Fibroblast of the aortic adventitia (primary cell): Measurements from ENCODE around the gene SMIM36. TPM values are rescaled to one million over a fixed set of nuclear protein-coding genes. Genes with fewer than 3 reads are reported as not detected.
"Not testable (repeated sequence)": the region's sequence is repeated elsewhere in the genome, so short reads cannot be mapped to it uniquely, and the experiment has no call there.

Source experiments
- DNase-seq: peaks from one replicate; pipeline ENCODE4 v3.0.0-alpha.2; 2010; ENCODE audit warnings: low read depth
- H3K4me3 ChIP-seq: 2 replicates; pipeline ENCODE4 v1.5.1; 2011; ENCODE audit warnings: low read depth, mild to moderate bottlenecking, control low read depth, low read length, moderate library complexity
- CTCF ChIP-seq: IDR thresholded peaks from 2 replicates; pipeline ENCODE4 v1.5.1; 2011; ENCODE audit warnings: mild to moderate bottlenecking, low read length, control low read depth, inconsistent platforms; ENCODE audit not compliant: insufficient read depth
- total RNA-seq: library from RNA; depleted of rRNA; stranded (reverse); fragments of >200 nt; gene quantifications from 2 replicates; pipeline ENCODE4 v1.2.3, GENCODE V29; 2012; ENCODE audit warnings: low replicate concordance

The SMIM36 gene
- total RNA-seq, 1 donor: not detected

- no peak for TF ChIP-seq CTCF
- DNase-seq: peak; percentile 94
- no peak overlapping the region for H3K4me3 ChIP-seq
Measured at GRCh38 chr17:55433629-55434422, 77.4 kb downstream of the SMIM36 start.

DNA sequence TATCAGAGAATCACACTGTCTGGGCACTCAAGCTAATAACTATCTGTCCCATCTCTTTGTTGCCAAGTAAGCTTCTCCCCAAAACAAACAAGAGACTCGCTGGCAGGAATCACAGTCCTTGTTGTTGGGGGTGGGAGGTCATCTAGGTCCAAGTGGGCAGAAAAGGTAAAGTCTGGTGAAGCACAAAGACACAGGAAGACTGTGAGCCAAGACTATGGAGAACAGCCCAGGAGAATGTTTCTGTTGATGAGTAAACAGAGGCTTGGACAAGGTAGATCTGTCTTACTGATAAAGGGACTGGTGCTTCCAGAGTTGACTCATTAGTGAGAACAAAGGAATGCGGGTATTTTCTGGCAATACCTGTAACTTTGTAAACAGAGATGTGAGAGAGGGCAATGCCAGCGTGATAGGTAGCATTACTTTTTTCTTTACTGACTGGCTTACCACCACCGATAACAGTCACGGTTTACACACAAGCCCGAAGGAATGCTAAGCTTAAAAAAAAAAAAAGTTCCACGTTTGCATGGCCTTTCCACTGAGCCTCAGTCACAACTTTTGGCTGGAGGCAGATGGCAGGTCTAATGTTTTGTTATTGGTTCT, 78.1 kb downstream of the SMIM36 start:
- H3K4me3 ChIP-seq: no peak overlapping the region
- no peak for TF ChIP-seq CTCF
- DNase-seq: no peak

- H3K4me3 ChIP-seq: no peak overlapping the region
- TF ChIP-seq CTCF: no peak
- DNase-seq: peak; percentile 51
Measured at GRCh38 chr17:55432358-55433028, 78.8 kb downstream of the SMIM36 start.

DNA sequence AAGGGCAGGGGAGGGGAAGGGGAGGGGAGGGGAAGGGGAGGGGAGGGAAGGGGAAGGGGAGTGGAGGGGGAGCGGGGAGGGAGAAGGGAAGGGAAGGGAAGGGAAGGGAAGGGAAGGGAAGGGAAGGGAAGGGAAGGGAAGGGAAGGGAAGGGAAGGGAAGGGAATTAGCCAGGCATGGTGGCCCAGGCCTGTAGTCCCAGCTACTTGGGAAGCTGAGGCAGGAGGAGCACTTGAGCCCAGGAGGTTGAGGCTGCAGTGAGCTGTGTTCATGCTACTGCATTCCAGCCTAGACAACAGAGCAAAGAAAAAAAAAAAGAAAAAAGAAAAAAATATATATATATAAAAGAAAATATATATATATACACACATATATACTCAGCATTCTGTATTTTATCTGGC, 79.3 kb downstream of the SMIM36 start:
- not testable (repeated sequence) for H3K4me3 ChIP-seq, DNase-seq

- DNase-seq: no peak
- no peak for TF ChIP-seq CTCF
- H3K4me3 ChIP-seq: no peak overlapping the region
Measured at GRCh38 chr17:55430541-55431288, 80.5 kb downstream of the SMIM36 start.

DNA sequence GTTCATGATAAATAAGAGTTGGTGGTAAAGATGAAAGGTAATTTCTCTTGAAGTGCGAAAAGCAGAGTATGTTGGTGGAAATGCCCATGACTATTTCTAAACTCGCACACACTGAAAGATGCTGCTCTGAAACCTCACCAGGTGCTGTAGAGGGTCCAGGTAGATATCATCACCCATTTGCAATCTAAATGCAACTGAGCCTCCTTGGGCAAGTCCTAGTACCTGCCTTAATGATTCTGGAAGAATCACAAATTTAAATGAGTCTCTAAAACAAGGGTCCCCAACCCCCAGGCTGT, 83.7 kb downstream of the SMIM36 start:
- no peak for TF ChIP-seq CTCF
- DNase-seq: no peak
- H3K4me3 ChIP-seq: no peak overlapping the region
